Endothelial cell of umbilical vein (primary cell): Measurements from ENCODE around the gene RADIL. TPM values are rescaled to one million over a fixed set of nuclear protein-coding genes. Genes with fewer than 3 reads are reported as not detected.

Experiments used
- BruUV-seq: library from RNA; stranded (reverse); fragments of 400-500 nt; replicated peaks from 2 replicates; lab custom pipeline; 2021; lab: Mats Ljungman, UMichigan
- CTCF ChIA-PET: fragments of 300-600, 350-600 bp; sonication (Branson Sonifier 250); formaldehyde crosslinking; loops from one replicate; lab custom pipeline; 2021; ENCODE audit warnings: antibody characterized with exemption, inconsistent platforms; lab: Charles Lee
- POLR2A ChIA-PET: fragments of 300-600, 350-600 bp; sonication (Branson Sonifier 250); formaldehyde crosslinking; loops from one replicate; lab custom pipeline; 2021; ENCODE audit warnings: antibody characterized with exemption, inconsistent platforms; lab: Charles Lee
- DNase-seq: peaks from one replicate; pipeline ENCODE4 v3.0.0-alpha.2; 2011; ENCODE audit warnings: low read depth, low spot score
- FAIRE-seq: peaks from 2 replicates; lab custom pipeline; 2011; peaks lifted over from hg19 to GRCh38; lab: Jason Lieb, UNC
- H2AFZ ChIP-seq: 2 replicates; pipeline ENCODE4 v1.6.0; 2012; ENCODE audit warnings: low read depth, low read length, control low read depth, inconsistent platforms
- H3K27ac ChIP-seq: 2 replicates; pipeline ENCODE4 v1.5.1; 2011; ENCODE audit warnings: low read depth, mild to moderate bottlenecking, control low read depth, low read length, moderate library complexity; ENCODE audit not compliant: insufficient read depth
- H3K27me3 ChIP-seq, 2 experiments: 2 replicates each; pipeline versions ENCODE4 v1.6.0 to v1.6.1; 2011; ENCODE audit warnings: low read length in 2 of 2, mixed read lengths in 1 of 2; ENCODE audit not compliant: control insufficient read depth in 2 of 2, insufficient read depth in 2 of 2
- H3K36me3 ChIP-seq, 2 experiments: 2 replicates in 1 of 2; 3 replicates in 1 of 2; pipeline ENCODE4 v1.5.1; 2011; ENCODE audit warnings: low read length in 2 of 2, mild to moderate bottlenecking in 1 of 2, moderate library complexity in 1 of 2; ENCODE audit not compliant: control insufficient read depth in 2 of 2, insufficient read depth in 2 of 2; ENCODE audit errors: extremely low read depth in 1 of 2
- H3K4me1 ChIP-seq: 3 replicates; pipeline ENCODE4 v1.5.1; 2011; ENCODE audit warnings: mild to moderate bottlenecking, low read length; ENCODE audit not compliant: control insufficient read depth, insufficient read depth; ENCODE audit errors: extremely low read depth
- H3K4me2 ChIP-seq: 2 replicates; pipeline ENCODE4 v1.6.1; 2011; ENCODE audit warnings: low read length, control low read depth, mixed read lengths; ENCODE audit not compliant: insufficient read depth
- H3K4me3 ChIP-seq, 3 experiments: fragments of 200-600 bp in 1 of 3; sonication (generic), shearing (Covaris generic) in 1 of 3; replicated peaks in 1 of 3; 2 replicates each; pipeline ENCODE4 v1.5.1; 2011 to 2016; ENCODE audit warnings: control low read depth in 3 of 3, low read length in 3 of 3, mild to moderate bottlenecking in 2 of 3, inconsistent platforms in 1 of 3, low read depth in 1 of 3, moderate library complexity in 1 of 3; ENCODE audit not compliant: insufficient read depth in 1 of 3
- H3K79me2 ChIP-seq: 2 replicates; pipeline ENCODE4 v1.6.0; 2012; ENCODE audit warnings: low read length, inconsistent platforms; ENCODE audit not compliant: control insufficient read depth, insufficient read depth
- H3K9ac ChIP-seq: replicated peaks from 2 replicates; pipeline ENCODE3; 2011; ENCODE audit warnings: low read length, control low read depth; ENCODE audit not compliant: insufficient read depth; ENCODE audit errors: extremely low read depth
- H3K9me1 ChIP-seq: replicated peaks from 3 replicates; pipeline ENCODE4 v1.6.0; 2011; ENCODE audit warnings: mild to moderate bottlenecking, low read length; ENCODE audit not compliant: control insufficient read depth, insufficient read depth; ENCODE audit errors: extremely low read depth
- H3K9me3 ChIP-seq: replicated peaks from 2 replicates; pipeline ENCODE4 v1.5.1; 2012; ENCODE audit warnings: low read length, inconsistent platforms; ENCODE audit not compliant: control insufficient read depth, insufficient read depth
- H4K20me1 ChIP-seq: replicated peaks from 2 replicates; pipeline ENCODE3; 2011; ENCODE audit warnings: mild to moderate bottlenecking, low read length; ENCODE audit not compliant: control insufficient read depth, insufficient read depth; ENCODE audit errors: extremely low read depth
- EZH2 ChIP-seq: IDR thresholded peaks from 2 replicates; pipeline ENCODE4 v1.6.1; 2012; ENCODE audit warnings: borderline replicate concordance, low read depth, mild to moderate bottlenecking, moderate library complexity, low read length, inconsistent platforms; ENCODE audit not compliant: severe bottlenecking
- FOS ChIP-seq: IDR thresholded peaks from 2 replicates; pipeline ENCODE4 v1.6.1; 2011; ENCODE audit warnings: mild to moderate bottlenecking, low read length, moderate library complexity, borderline replicate concordance; ENCODE audit not compliant: insufficient read depth
- GATA2 ChIP-seq: IDR thresholded peaks from 2 replicates; pipeline ENCODE4 v1.7.0; 2011; ENCODE audit warnings: low read depth, mild to moderate bottlenecking, moderate library complexity, mixed read lengths, low read length; ENCODE audit not compliant: insufficient read length, insufficient read depth
- JUN ChIP-seq: IDR thresholded peaks from 2 replicates; pipeline ENCODE4 v1.6.1; 2011; ENCODE audit warnings: borderline replicate concordance, low read depth; ENCODE audit not compliant: insufficient read length, insufficient read depth
- MYC ChIP-seq: IDR thresholded peaks from one replicate; pipeline ENCODE4 v1.6.1; 2011; ENCODE audit warnings: mild to moderate bottlenecking, low read depth, low read length
- POLR2A ChIP-seq: IDR thresholded peaks from 2 replicates; pipeline ENCODE4 v1.6.1; 2012; ENCODE audit warnings: low read depth, mild to moderate bottlenecking, control low read depth, low read length
- POLR2AphosphoS5 ChIP-seq: IDR thresholded peaks from 2 replicates; pipeline ENCODE4 v1.6.1; 2012; ENCODE audit warnings: low read depth, mild to moderate bottlenecking, control low read depth, low read length, moderate library complexity; ENCODE audit not compliant: insufficient read depth
- dilution Hi-C: fragments of 300-500 bp; cut with MboI; formaldehyde crosslinking; loops from one replicate; pipeline ENCODE4 v1.15.0; 2019; ENCODE audit warnings: low sequenced_read_pairs; ENCODE audit not compliant: extremely low pct_ligation_motif_present
- intact Hi-C: fragments of 100-400 bp; cut with micrococcal nuclease; formaldehyde crosslinking; loops from one replicate; pipeline ENCODE4 v1.10.0; 2022
- polyA plus RNA-seq, 4 experiments: library from polyadenylated mRNA; depleted of rRNA in 3 of 4; stranded (reverse) in 3 of 4; unstranded in 1 of 4; fragments of >200 nt; gene quantifications; 2 replicates each; pipeline versions ENCODE4 v1.2.1 to v1.2.3, GENCODE V29; 2011 to 2012; ENCODE audit warnings: missing spikeins in 1 of 4
- total RNA-seq: library from RNA; stranded (reverse); gene quantifications from 2 replicates; pipeline ENCODE4 v1.2.3, GENCODE V29; 2021
- TF ChIP-seq, protein P1 (sequence below), 2 donors: IDR thresholded peaks; 1 replicate in 1 of 2; 2 replicates in 1 of 2; pipeline ENCODE4 v1.5.1; 2011; ENCODE audit warnings: low read length in 2 of 2, mild to moderate bottlenecking in 2 of 2, moderate library complexity in 2 of 2, control low read depth in 1 of 2, inconsistent platforms in 1 of 2, low read depth in 1 of 2; ENCODE audit not compliant: insufficient read depth in 1 of 2; ENCODE audit errors: extremely low read depth in 1 of 2
- TF ChIP-seq, protein P2 (sequence below): IDR thresholded peaks from 2 replicates; pipeline ENCODE4 v1.6.1; 2011; ENCODE audit not compliant: insufficient read depth, insufficient read length

RADIL gene
- total and polyA plus RNA-seq, 2 donors (not counting 3 experiments of a cell fraction or from before 2014, with no cell fraction given) = 1.2 to 2.5 TPM

DNA sequence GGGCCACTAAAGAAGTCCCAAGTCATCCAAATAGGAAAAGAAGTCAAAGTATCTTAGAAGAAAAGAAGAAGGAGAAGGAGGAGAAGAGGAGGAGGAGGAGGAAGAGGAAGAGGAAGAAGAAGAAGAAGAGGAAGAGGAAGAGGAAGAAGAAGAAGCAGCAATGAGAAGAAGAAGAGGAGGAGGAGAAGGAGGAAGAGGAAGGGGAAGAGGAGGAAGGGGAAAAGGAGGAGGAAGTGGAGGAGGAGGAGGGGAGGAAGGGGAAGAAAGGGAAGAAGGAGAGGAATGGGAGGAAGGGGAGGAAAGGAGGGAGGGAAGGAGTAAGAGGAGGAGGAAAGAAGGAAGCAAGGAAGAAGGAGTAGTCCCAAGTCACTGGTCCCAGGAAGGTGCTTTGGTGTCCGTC lies 21.7 kb upstream of the RADIL start:
- Histone ChIP-seq H3K4me1 (no peaks in the 10 kb centered on the region), H4K20me1 (no peaks in the 10 kb centered on the region), H3K36me3 (no peaks in the 10 kb centered on the region), H2AFZ (no peak overlapping the region), H3K27ac (no peak overlapping the region), H3K9ac (no peak overlapping the region), H3K4me2 (no peak overlapping the region), H3K27me3 (peaks cover 0 to 2% of the 10 kb centered on the region in 2 experiments), H3K79me2 (no peaks in the 10 kb centered on the region), H3K4me3 (no peak overlapping the region), H3K9me1 (no peaks in the 10 kb centered on the region), H3K9me3 (no peaks in the 10 kb centered on the region)
- CTCF ChIA-PET = no interaction called here
- dilution Hi-C loops (no loop called here), intact Hi-C loops (no loop called here)
- DNase-seq (no peak), FAIRE-seq (no peak)
- POLR2A ChIA-PET = no interaction called here
- no TSS peak for BruUV-seq
- TF ChIP-seq, protein P1, sequence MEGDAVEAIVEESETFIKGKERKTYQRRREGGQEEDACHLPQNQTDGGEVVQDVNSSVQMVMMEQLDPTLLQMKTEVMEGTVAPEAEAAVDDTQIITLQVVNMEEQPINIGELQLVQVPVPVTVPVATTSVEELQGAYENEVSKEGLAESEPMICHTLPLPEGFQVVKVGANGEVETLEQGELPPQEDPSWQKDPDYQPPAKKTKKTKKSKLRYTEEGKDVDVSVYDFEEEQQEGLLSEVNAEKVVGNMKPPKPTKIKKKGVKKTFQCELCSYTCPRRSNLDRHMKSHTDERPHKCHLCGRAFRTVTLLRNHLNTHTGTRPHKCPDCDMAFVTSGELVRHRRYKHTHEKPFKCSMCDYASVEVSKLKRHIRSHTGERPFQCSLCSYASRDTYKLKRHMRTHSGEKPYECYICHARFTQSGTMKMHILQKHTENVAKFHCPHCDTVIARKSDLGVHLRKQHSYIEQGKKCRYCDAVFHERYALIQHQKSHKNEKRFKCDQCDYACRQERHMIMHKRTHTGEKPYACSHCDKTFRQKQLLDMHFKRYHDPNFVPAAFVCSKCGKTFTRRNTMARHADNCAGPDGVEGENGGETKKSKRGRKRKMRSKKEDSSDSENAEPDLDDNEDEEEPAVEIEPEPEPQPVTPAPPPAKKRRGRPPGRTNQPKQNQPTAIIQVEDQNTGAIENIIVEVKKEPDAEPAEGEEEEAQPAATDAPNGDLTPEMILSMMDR (IDR thresholded peaks at IDR 0.05; ENCODE audit: extremely low read depth in 1 of 2, insufficient read depth in 1 of 2, low read depth in 1 of 2, low read length in 2 of 2) = no peak

DNA sequence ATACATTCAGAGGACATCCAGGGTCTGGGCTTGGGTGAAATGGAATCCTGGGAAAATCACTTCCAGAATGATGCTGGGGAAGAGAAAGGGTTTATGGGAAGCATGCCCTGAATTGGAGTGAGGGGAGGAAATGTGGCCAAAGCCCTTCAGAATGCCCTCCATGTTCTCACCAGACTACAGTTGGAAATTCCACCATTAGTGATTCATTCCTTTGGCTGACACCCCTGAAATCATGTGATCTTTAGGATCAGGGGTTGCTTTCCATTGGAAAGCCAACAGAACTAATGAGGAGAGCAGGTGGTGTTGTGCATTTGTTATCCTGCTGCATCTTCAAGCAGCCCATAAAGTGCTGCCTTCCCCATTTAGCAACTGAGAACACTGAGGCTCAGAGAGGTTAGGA lies 20.8 kb upstream of the RADIL start:
- ChIA-PET POLR2A (no interaction called here), CTCF (no interaction called here)
- intact Hi-C loops (no loop called here), dilution Hi-C loops (no loop called here)
- Histone ChIP-seq H3K79me2 (no peaks in the 10 kb centered on the region), H3K9me3 (no peaks in the 10 kb centered on the region), H3K27ac (no peak overlapping the region), H3K4me2 (no peak overlapping the region), H3K4me1 (no peaks in the 10 kb centered on the region), H4K20me1 (no peaks in the 10 kb centered on the region), H3K4me3 (no peak overlapping the region), H3K36me3 (no peaks in the 10 kb centered on the region), H3K9ac (no peak overlapping the region), H2AFZ (no peak overlapping the region), H3K9me1 (no peaks in the 10 kb centered on the region), H3K27me3 (peaks cover 0 to 2% of the 10 kb centered on the region in 2 experiments)
- DNase-seq (no peak), FAIRE-seq (no peak)
- TF ChIP-seq FOS (no peak), EZH2 (no peak), JUN (no peak), POLR2AphosphoS5 (no peak), POLR2A (no peak), GATA2 (no peak), MYC (no peak)
- TF ChIP-seq, protein P2, sequence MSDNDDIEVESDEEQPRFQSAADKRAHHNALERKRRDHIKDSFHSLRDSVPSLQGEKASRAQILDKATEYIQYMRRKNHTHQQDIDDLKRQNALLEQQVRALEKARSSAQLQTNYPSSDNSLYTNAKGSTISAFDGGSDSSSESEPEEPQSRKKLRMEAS = no peak
- TF ChIP-seq, protein P1 (IDR thresholded peaks at IDR 0.05; ENCODE audit: extremely low read depth in 1 of 2, insufficient read depth in 1 of 2, low read depth in 1 of 2, low read length in 2 of 2) = no peak
- no TSS peak for BruUV-seq
